Activated naive CD4-positive, alpha-beta T cell treated with anti-CD3 and anti-CD28 coated beads, Interleukin-2, amount 10 ng/mL, durations not matched to agents 7 days and 5 days (primary cell): ENCODE measurements around the gene NKAIN1.

Source experiments
- CTCF ChIA-PET: fragments of 350-600 bp; sonication (Branson Sonifier 250); formaldehyde crosslinking; loops from one replicate; lab custom pipeline; 2021; ENCODE audit warnings: antibody characterized with exemption; lab: Charles Lee
- DNase-seq: peaks from one replicate; pipeline ENCODE4 v3.0.0-alpha.2; 2020
- H3K27ac Mint-ChIP-seq: one replicate; pipeline ENCODE4 v1.8.0; 2021; ENCODE audit warnings: mild to moderate bottlenecking, moderate library complexity, mixed read lengths
- H3K27me3 Mint-ChIP-seq: one replicate; pipeline ENCODE4 v1.8.0; 2021; ENCODE audit warnings: mild to moderate bottlenecking, mixed read lengths
- H3K36me3 Mint-ChIP-seq: one replicate; pipeline ENCODE4 v1.8.0; 2021; ENCODE audit warnings: mixed read lengths
- H3K4me1 Mint-ChIP-seq: one replicate; pipeline ENCODE4 v1.8.0; 2021; ENCODE audit warnings: mixed read lengths
- H3K4me3 Mint-ChIP-seq: one replicate; pipeline ENCODE4 v1.8.0; 2021; ENCODE audit warnings: mild to moderate bottlenecking, moderate library complexity, mixed read lengths
- H3K9me3 Mint-ChIP-seq: one replicate; pipeline ENCODE4 v1.8.0; 2021; ENCODE audit warnings: mixed read lengths

NKAIN1 gene

GRCh38 chr1:31248276-31248675 lies 8.6 kb upstream of the NKAIN1 start:
- no peak for DNase-seq
- Mint-ChIP-seq H3K4me3 (no peak overlapping the region), H3K36me3 (no peaks in the 10 kb centered on the region), H3K4me1 (no peaks in the 10 kb centered on the region), H3K9me3 (no peaks in the 10 kb centered on the region), H3K27me3 (peaks cover 3% of the 10 kb centered on the region), H3K27ac (no peak overlapping the region)
- CTCF ChIA-PET = no interaction called here

- Mint-ChIP-seq H3K36me3 (no peaks in the 10 kb centered on the region), H3K4me1 (peaks cover 14% of the 10 kb centered on the region), H3K27me3 (peaks cover 32% of the 10 kb centered on the region), H3K27ac (no peak overlapping the region), H3K9me3 (no peaks in the 10 kb centered on the region), H3K4me3 (no peak overlapping the region)
- CTCF ChIA-PET = no interaction called here
- DNase-seq = no peak
Measured at GRCh38 chr1:31244326-31244725, 4.6 kb upstream of the NKAIN1 start.

GRCh38 chr1:31243501-31244286 lies 4.0 kb upstream of the NKAIN1 start:
- H3K4me1 Mint-ChIP-seq = peaks cover 19% of the 10 kb centered on the region
- no peaks in the 10 kb centered on the region for H3K9me3 Mint-ChIP-seq
- H3K27me3 Mint-ChIP-seq = peaks cover 39% of the 10 kb centered on the region
- H3K4me3 Mint-ChIP-seq = no peak overlapping the region
- H3K36me3 Mint-ChIP-seq = no peaks in the 10 kb centered on the region
- CTCF ChIA-PET = no interaction called here
- H3K27ac Mint-ChIP-seq = no peak overlapping the region
- DNase-seq = no peak

GRCh38 chr1:31241321-31241720 lies 1.6 kb upstream of the NKAIN1 start:
- DNase-seq = no peak
- Mint-ChIP-seq H3K4me3 (no peak overlapping the region), H3K27ac (no peak overlapping the region), H3K27me3 (peaks cover 63% of the 10 kb centered on the region), H3K4me1 (peaks cover 21% of the 10 kb centered on the region), H3K36me3 (no peaks in the 10 kb centered on the region), H3K9me3 (no peaks in the 10 kb centered on the region)
- CTCF ChIA-PET = no interaction called here

- Mint-ChIP-seq H3K27me3 (peaks cover 82% of the 10 kb centered on the region), H3K36me3 (no peaks in the 10 kb centered on the region), H3K4me1 (peaks cover 21% of the 10 kb centered on the region), H3K27ac (no peak overlapping the region), H3K4me3 (no peak overlapping the region), H3K9me3 (no peaks in the 10 kb centered on the region)
- DNase-seq = no peak
- CTCF ChIA-PET = no interaction called here
Measured at GRCh38 chr1:31238986-31239613, 587 bp downstream of the NKAIN1 start.

- H3K4me3 Mint-ChIP-seq = no peak overlapping the region
- CTCF ChIA-PET = no interaction called here
- H3K9me3 Mint-ChIP-seq = no peaks in the 10 kb centered on the region
- peaks cover 21% of the 10 kb centered on the region for H3K4me1 Mint-ChIP-seq
- no peak for DNase-seq
- H3K27me3 Mint-ChIP-seq = peaks cover 86% of the 10 kb centered on the region
- no peak overlapping the region for H3K27ac Mint-ChIP-seq
- H3K36me3 Mint-ChIP-seq = no peaks in the 10 kb centered on the region
Measured at GRCh38 chr1:31238612-31238985, 1.1 kb downstream of the NKAIN1 start.

- H3K4me3 Mint-ChIP-seq = no peak overlapping the region
- DNase-seq = no peak
- peaks cover 61% of the 10 kb centered on the region for H3K27me3 Mint-ChIP-seq
- CTCF ChIA-PET = no interaction called here
- H3K36me3 Mint-ChIP-seq = no peaks in the 10 kb centered on the region
- no peaks in the 10 kb centered on the region for H3K9me3 Mint-ChIP-seq
- H3K27ac Mint-ChIP-seq = no peak overlapping the region
- H3K4me1 Mint-ChIP-seq = peaks cover 7% of the 10 kb centered on the region
Measured at GRCh38 chr1:31234870-31235269, 4.8 kb downstream of the NKAIN1 start.

- peaks cover 7% of the 10 kb centered on the region for H3K4me1 Mint-ChIP-seq
- H3K36me3 Mint-ChIP-seq = no peaks in the 10 kb centered on the region
- CTCF ChIA-PET = no interaction called here
- no peak for DNase-seq
- H3K4me3 Mint-ChIP-seq = no peak overlapping the region
- no peak overlapping the region for H3K27ac Mint-ChIP-seq
- peaks cover 60% of the 10 kb centered on the region for H3K27me3 Mint-ChIP-seq
- no peaks in the 10 kb centered on the region for H3K9me3 Mint-ChIP-seq
Measured at GRCh38 chr1:31234123-31234708, 5.5 kb downstream of the NKAIN1 start.

GRCh38 chr1:31232689-31233088 lies 7.0 kb downstream of the NKAIN1 start:
- CTCF ChIA-PET = no interaction called here
- Mint-ChIP-seq H3K36me3 (no peaks in the 10 kb centered on the region), H3K27ac (no peak overlapping the region), H3K27me3 (peaks cover 45% of the 10 kb centered on the region), H3K4me1 (no peaks in the 10 kb centered on the region), H3K9me3 (no peaks in the 10 kb centered on the region), H3K4me3 (no peak overlapping the region)
- no peak for DNase-seq

- H3K36me3 Mint-ChIP-seq = no peaks in the 10 kb centered on the region
- H3K27me3 Mint-ChIP-seq = peaks cover 36% of the 10 kb centered on the region
- no peaks in the 10 kb centered on the region for H3K4me1 Mint-ChIP-seq
Measured at GRCh38 chr1:31231802-31232201, 7.9 kb downstream of the NKAIN1 start.

GRCh38 chr1:31230378-31230777 lies 9.3 kb downstream of the NKAIN1 start:
- H3K4me3 Mint-ChIP-seq = no peak overlapping the region
- no peak for DNase-seq
- H3K27ac Mint-ChIP-seq = no peak overlapping the region
- H3K9me3 Mint-ChIP-seq = no peaks in the 10 kb centered on the region
- peaks cover 22% of the 10 kb centered on the region for H3K27me3 Mint-ChIP-seq
- H3K4me1 Mint-ChIP-seq = no peaks in the 10 kb centered on the region
- CTCF ChIA-PET = interaction anchor here (0.6 kb wide), 2 partner anchors 213 to 364 kb away, joined by 3 read pairs; no protein-coding TSS in a partner anchor
- no peaks in the 10 kb centered on the region for H3K36me3 Mint-ChIP-seq

More at GRCh38 chr1:31231802-31232201, 7.9 kb downstream of the NKAIN1 start:
- CTCF ChIA-PET = interaction anchor here (0.6 kb wide), 1 partner anchor 150 kb away, joined by 3 read pairs; no protein-coding TSS in a partner anchor
- Mint-ChIP-seq H3K27ac (no peak overlapping the region), H3K4me3 (no peak overlapping the region), H3K9me3 (no peaks in the 10 kb centered on the region)
- DNase-seq = no peak

GRCh38 chr1:31228986-31229385 lies 10.7 kb downstream of the NKAIN1 start:
- Mint-ChIP-seq H3K9me3 (no peaks in the 10 kb centered on the region), H3K36me3 (no peaks in the 10 kb centered on the region), H3K4me3 (no peak overlapping the region), H3K27ac (no peak overlapping the region), H3K27me3 (peaks cover 20% of the 10 kb centered on the region), H3K4me1 (no peaks in the 10 kb centered on the region)
- no peak for DNase-seq
- CTCF ChIA-PET = no interaction called here

GRCh38 chr1:31227891-31228568 lies 11.7 kb downstream of the NKAIN1 start:
- Mint-ChIP-seq H3K36me3 (no peaks in the 10 kb centered on the region), H3K27me3 (peaks cover 17% of the 10 kb centered on the region), H3K4me3 (no peak overlapping the region), H3K9me3 (no peaks in the 10 kb centered on the region), H3K27ac (no peak overlapping the region), H3K4me1 (no peaks in the 10 kb centered on the region)
- CTCF ChIA-PET = no interaction called here
- no peak for DNase-seq

- no peaks in the 10 kb centered on the region for H3K36me3 Mint-ChIP-seq
- H3K27ac Mint-ChIP-seq = no peak overlapping the region
- CTCF ChIA-PET = no interaction called here
- peaks cover 11% of the 10 kb centered on the region for H3K27me3 Mint-ChIP-seq
- H3K4me1 Mint-ChIP-seq = no peaks in the 10 kb centered on the region
- DNase-seq = no peak
- H3K9me3 Mint-ChIP-seq = no peaks in the 10 kb centered on the region
- H3K4me3 Mint-ChIP-seq = no peak overlapping the region
Measured at GRCh38 chr1:31224068-31224467, 15.6 kb downstream of the NKAIN1 start.
